ENCODE data around the gene ZNF835. TPM values are rescaled to one million over a fixed set of nuclear protein-coding genes. Genes with fewer than 3 reads are reported as not detected.

ZNF835 gene
- total RNA-seq, 1 experiment from 2014 or later, result 0.07 TPM

- H3K23me2 ChIP-seq (ENCODE audit: insufficient read length, low read depth, low read length, poor library complexity, severe bottlenecking), result peaks cover 3% of the 10 kb centered on the region
- no peaks in the 10 kb centered on the region for H3K4me1 ChIP-seq (ENCODE audit: insufficient read depth, low read length)
- H3T11ph ChIP-seq (ENCODE audit: low read length), result no peak overlapping the region
- no peak overlapping the region for H4K8ac ChIP-seq (replicated peaks; ENCODE audit: insufficient read length, low read depth, low read length)
- H2BK12ac ChIP-seq (ENCODE audit: insufficient read length, low read depth, low read length), result no peak overlapping the region
- no peak overlapping the region for H2AK5ac ChIP-seq (ENCODE audit: insufficient read length, low read length)
- no peak overlapping the region for H3K27ac Mint-ChIP-seq
- H3K9me3 Mint-ChIP-seq, result peaks cover 85 to 88% of the 10 kb centered on the region in 2 experiments
- no peak for TF ChIP-seq CTCF (conservative IDR thresholded peaks at IDR 0.05)
- no CpG with 5 or more reads among the region's 17 CpGs for WGBS (ENCODE audit: extremely low coverage, insufficient read length, low lambda C conversion rate)
- H3K27me3 Mint-ChIP-seq (ENCODE audit: low read depth), result peaks cover 3% of the 10 kb centered on the region
- H4K5ac ChIP-seq (ENCODE audit: insufficient read length, low read depth, low read length), result no peak overlapping the region
- no peak for DNase-seq
- H3K79me1 ChIP-seq (ENCODE audit: insufficient read depth, low read depth, low read length, poor library complexity, severe bottlenecking), result no peaks in the 10 kb centered on the region
- H3K23ac ChIP-seq (ENCODE audit: insufficient read length, low read depth, low read length), result no peak overlapping the region
- no peaks in the 10 kb centered on the region; the same call in 1 of the 2 replicates for H3K79me2 ChIP-seq (ENCODE audit: insufficient read depth, low read length)
- H3K9ac ChIP-seq (ENCODE audit: extremely low read depth, insufficient read length, low read length), result no peak overlapping the region
- no peaks in the 10 kb centered on the region for H3K27me3 ChIP-seq (ENCODE audit: insufficient read depth, low read length)
- H3K9me3 ChIP-seq (ENCODE audit: control insufficient read depth, low read depth, low read length), result peaks cover 56% of the 10 kb centered on the region
- H3K4me2 ChIP-seq (ENCODE audit: insufficient read depth, insufficient read length, low read length), result no peak overlapping the region
- H3K4me3 Mint-ChIP-seq, result no peak overlapping the region
- H3K27ac ChIP-seq (ENCODE audit: insufficient read length, low read depth, low read length), result no peak overlapping the region
- H4K20me1 ChIP-seq (ENCODE audit: control insufficient read depth, insufficient read depth, insufficient read length), result no peaks in the 10 kb centered on the region
- no peaks in the 10 kb centered on the region for H3K4me1 Mint-ChIP-seq
- H2BK120ac ChIP-seq (ENCODE audit: low read depth, low read length, poor library complexity, severe bottlenecking), result no peak overlapping the region
- no peak overlapping the region for H3K4ac ChIP-seq (ENCODE audit: low read depth, low read length)
- no peak overlapping the region for H2BK15ac ChIP-seq (ENCODE audit: low read depth, low read length)
- no peak overlapping the region for H3K14ac ChIP-seq (ENCODE audit: insufficient read depth, low read length)
- H3K56ac ChIP-seq (ENCODE audit: insufficient read length, low read depth, low read length), result no peak overlapping the region
- H4K91ac ChIP-seq (ENCODE audit: insufficient read length, low read depth, low read length), result no peak overlapping the region
- no peak overlapping the region for H2BK5ac ChIP-seq (ENCODE audit: insufficient read length, low read length)
- no peak overlapping the region for H3K18ac ChIP-seq (ENCODE audit: insufficient read length, low read depth, low read length)
- H3K36me3 Mint-ChIP-seq (ENCODE audit: insufficient read depth in 1 of 3, low read depth in 3 of 3), result peaks cover 15 to 17% (median 16%) of the 10 kb centered on the region in 3 experiments; a peak in 6 of 7 replicates
- no peak overlapping the region for H2BK20ac ChIP-seq (ENCODE audit: low read depth, low read length, poor library complexity, severe bottlenecking)
- no peak overlapping the region for H2AFZ ChIP-seq (ENCODE audit: low read length)
Measured at GRCh38 chr19:56670401-56670960, 1.1 kb downstream of the ZNF835 start.
